Measurements from ENCODE around the gene NDRG2.
A peak's percentile ranks its signal among the peaks of the same experiment; 100 is the strongest.
"Not testable (repeated sequence)": the region's sequence is repeated elsewhere in the genome, so short reads cannot be mapped to it uniquely, and the experiment has no call there.

The NDRG2 gene

DNA sequence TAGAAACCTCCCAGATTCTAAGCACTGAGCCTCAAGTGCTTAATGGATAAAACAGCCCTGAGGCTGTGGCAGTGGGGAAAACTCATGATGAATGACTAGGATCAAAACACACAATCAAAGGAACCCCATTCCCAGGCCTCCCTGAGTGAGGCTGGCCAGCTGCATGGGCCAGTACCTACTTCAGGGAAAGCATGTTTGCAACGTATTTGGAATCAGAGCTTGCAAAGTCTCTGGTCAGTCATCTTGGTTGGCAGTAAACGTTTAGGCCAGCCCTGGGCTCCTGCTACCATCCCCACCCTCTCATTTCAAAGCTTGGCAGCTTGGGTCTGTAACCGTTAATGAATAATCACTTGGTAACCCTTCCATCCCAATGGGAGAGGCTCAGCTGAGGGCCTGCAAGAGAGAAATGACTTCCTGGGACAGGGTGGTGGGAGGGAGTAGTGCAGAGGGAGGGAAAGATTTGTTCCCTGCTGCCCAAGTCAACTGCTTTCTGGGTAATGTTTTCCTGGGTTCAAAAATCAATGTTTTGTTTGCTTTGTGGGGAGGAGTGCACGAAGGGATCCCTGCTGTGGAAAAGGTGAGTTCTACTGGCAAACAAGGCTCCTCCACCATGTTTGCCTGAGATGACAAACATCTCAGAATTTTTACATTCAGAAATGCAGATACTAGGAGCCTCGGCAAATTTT is 30.7 kb upstream of the NDRG2 start:
- DNase-seq (ENCODE audit: low spot score) = no peak

DNA sequence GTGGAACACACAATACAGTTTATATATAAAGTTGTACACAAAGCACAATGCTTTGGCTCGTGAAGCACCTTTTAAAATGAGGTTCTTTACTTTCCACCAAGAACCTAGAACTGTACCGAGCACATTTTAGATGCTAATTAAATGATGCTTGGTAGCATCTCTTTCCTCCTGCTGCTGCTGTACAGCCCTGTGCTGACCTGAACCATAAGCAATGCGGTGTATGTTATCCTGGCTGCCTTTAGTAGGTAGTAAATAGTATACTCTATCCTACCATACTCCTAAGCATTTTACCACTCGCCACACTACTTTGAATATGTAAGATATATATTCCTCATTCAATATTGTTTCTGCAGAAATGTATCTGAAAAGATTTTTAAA is 29.9 kb upstream of the NDRG2 start:
- no peak for DNase-seq (ENCODE audit: low spot score)

DNA sequence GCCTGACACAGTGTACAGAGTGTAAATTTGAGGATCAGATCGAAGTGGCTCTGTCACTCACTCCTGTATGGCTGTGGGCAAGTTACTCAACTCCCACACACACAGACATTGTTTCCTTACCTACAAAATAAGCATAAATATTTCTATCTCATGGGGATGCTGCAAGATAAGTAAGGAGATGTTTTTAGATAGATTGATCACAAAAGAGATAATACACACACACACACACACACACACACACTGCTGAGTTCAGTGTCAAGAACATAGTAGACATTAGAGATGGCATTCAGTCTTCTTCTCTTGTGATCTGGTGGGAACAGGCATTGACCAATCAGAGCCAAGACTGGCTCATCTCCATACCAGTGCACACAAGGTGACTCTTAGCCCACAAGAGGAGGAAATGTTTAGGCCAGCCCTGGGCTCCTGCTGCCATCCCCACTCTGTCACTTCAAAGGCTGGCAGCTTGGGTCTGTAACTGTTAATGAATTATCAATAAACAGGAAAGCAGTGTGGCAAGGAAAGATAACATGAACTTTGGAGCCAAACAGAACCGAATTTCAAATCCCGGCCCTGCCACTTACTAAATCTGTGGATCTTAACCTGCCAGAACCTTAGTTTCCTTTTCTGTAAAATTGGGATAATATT is 29.4 kb upstream of the NDRG2 start:
- DNase-seq (ENCODE audit: low spot score) = no peak

DNA sequence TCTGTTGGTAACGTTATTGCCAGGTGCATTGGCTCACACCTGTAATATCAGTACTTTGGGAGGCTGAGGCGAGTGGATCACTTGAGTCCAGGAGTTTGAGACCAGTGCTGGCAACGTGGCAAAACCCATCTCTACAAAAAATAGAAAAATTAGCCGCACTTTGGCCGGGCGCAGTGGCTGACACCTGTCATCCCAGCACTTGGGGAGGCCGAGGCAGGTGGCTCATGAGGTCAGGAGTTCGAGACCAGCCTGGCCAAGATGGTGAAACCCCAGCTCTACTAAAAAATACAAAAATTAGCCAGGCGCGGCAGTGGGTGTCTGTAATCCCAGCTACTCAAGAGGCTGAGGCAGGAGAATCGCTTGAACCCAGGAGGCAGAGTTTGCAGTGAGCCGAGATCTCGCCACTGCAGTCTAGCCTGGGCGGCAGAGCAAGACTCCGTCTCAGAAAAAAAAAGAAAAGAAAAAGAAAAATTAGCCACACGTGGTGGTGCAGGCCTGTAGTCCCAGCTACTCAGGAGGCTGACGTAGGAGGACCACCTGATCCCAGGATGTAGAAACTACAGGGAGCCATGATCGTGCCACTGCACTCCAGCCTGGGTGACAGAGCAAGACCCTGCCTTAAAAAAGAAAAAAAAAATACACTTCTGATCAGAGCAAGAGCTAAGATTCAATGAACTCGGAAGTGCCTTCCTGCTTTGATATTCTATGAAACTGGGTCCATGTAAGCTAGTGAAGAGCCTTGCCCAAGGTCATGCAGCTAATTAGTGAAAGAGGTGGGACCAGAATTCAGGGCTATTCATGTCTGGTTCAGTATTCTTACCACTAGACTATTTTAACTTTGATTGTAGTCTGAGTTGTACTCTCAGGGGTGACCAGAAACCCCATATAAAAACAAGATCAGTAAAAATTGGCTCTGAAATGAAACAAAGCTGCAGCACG is 28.6 kb upstream of the NDRG2 start:
- no peak for DNase-seq (ENCODE audit: low spot score)

DNA sequence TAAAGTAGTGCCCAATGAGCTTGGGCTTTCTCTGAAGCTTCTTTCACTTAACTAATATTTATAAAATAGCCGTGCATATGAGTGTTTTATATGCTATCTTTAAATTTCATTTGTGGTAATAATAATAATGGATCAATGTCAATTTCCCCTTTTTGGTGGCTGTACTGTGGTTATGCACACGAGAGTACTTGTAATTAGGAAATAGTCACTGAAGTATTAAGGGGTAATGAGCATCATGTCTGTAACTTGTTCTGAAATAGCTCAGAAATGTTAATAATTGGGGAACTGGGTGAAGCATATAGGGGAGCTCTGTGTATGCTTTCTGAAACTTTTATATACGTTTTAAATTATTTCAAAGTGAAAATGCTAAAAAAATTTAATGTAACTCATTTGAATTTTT is 25.7 kb upstream of the NDRG2 start:
- DNase-seq (ENCODE audit: low spot score) = no peak

DNA sequence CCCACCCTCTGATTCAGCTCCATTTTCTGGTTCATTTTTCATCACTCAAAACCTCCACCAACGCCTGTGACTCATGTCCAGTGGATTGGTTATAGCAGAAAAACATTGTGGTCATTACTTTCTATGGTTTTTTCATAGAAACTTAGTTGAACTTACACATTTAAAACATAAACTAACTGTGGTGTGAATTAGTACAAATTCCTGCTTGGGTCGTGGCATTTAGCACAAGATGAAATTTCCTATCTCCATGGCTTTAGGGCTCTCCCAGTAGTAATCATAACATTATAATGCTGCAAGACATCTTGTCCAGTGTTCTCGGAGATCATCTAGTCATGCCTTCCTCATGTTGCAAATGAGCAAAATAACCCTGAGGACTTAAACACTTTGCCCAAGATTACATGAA is 24.4 kb upstream of the NDRG2 start:
- DNase-seq (ENCODE audit: low spot score) = no peak

DNA sequence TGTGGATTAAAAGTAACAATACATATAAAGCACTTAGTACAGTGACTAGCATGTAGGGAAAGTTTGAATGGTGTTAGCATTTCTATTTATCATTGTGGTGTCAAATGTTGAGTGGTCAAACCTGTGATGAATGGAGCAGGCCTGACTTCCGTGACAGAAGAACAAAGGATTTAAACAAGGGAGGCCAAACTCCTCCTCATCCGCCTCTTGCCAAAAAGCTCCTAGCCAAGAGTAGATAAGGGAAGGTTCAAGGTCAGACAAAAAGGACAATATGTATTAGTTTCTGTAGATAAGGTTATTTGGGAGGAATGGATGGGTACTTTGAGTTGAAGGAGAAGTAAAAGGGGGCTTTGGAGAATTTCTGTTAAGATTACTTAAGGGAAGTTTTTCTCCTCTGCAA is 23.8 kb upstream of the NDRG2 start:
- DNase-seq (ENCODE audit: low spot score) = no peak

DNA sequence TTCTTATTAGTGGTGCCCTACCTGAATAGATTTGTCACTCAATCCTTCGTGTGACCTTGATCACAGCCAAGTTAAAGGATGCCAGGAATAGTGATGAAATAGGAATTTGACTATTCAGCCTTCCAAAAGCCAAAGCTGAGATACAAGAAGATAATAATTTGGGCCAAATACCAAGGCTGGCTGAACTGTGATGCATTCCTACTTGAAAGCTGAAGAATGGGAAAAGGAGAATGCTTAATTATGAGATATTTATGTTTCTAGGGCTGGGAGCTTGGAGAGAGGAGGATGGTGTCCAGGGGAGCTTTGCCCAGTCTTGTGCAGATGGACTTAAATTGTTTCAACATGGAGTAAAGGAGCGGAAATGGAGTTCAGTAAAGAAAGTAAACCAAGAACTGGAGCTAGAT is 22.5 kb upstream of the NDRG2 start:
- no peak for DNase-seq (ENCODE audit: low spot score)

DNA sequence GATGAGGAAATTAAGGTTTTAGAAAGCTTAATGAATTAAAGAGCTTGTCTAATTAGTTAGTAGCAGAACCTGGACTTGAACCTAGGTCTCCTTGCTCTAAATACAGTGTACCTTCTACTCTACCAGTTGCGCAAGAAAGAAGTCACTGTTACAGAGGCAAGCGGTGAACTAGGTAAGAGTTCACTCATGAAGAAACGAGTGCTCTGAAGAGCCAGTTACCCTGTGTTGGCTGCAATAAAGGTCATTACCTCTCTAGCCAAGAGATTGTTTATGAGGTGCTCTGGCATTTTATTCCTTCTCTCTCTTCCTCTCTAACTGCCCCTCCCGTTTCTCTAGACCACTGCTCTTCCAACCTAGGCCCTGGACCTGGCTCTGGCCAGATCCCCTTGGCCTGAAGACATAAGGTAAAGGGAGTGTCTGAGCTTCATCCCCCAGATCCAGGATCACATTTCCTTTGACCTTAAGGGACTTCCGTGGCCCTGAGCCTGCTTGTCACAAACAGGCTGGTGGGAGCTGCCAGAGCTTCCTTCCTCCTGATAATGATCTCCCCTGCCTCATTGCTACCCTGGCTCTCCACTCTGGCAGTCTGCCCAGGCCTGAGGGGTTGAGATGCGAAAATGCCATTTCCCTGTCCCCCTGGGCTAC is 19.2 kb upstream of the NDRG2 start:
- no peak for DNase-seq (ENCODE audit: low spot score)

DNA sequence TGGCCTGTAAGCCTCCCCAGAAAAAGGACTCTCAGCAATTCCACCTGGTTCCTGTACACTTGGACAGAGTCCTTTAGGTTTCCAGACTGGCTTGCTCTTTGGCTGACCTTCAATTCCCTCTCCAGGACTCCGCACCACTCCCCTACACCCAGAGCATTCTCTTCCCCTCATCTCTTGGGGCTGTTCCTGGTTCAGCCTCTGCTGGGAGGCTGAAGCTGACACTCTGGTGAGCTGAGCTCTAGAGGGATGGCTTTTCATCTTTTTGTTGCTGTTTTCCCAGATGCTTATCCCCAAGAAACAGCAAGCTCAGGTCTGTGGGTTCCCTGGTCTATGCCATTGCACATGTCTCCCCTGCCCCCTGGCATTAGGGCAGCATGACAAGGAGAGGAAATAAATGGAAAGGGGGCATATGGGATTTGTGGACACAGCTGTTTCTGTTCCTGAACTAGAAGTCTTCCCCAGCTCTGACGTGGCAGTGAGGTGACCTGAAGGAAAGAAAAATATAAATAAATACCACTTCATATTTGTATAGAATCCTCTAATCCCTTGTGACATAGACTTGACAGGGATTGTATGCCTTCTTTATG is 18.6 kb upstream of the NDRG2 start:
- DNase-seq (ENCODE audit: low spot score) = no peak

DNA sequence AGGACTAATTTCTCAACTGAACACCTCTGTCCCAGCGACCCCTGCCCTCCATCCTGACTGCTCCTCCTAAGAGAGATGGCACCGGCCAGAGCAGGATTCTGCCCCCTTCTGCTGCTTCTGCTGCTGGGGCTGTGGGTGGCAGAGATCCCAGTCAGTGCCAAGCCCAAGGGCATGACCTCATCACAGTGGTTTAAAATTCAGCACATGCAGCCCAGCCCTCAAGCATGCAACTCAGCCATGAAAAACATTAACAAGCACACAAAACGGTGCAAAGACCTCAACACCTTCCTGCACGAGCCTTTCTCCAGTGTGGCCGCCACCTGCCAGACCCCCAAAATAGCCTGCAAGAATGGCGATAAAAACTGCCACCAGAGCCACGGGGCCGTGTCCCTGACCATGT is 18.1 kb upstream of the NDRG2 start:
- DNase-seq (ENCODE audit: low spot score) = no peak

DNA sequence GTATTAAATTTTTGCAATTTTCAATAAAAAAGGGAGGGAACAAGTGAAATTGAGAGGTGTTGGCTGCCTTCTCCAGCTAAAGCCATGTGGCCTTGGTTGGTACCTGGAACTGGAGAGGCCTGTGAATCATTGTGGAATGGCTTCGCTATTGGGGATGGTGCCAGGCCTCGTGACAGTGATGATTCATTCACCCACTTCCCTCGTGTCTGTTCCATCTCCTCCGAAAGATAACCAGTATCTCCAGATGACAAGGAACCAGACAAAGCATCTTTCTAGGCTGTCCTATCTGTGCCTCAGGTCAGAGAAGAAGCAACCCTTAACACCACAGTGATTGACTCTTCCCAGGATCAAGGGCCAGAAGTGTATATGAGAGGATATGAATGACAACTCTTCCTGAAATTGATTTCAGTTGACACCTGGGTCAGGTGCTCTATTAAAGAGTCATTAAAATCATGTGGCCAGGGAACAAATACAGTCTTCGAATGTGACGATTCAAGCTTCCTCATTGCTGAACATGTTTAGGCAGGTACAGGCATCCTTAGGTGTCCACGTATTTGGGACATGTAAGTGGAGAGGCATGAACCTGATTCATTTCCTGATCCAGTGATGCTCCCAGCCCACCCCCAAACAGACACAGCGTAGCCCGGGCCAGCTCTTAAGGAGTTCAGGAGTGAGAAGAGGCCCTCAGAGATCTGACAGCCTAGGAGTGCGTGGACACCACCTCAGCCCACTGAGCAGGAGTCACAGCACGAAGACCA is 17.0 kb upstream of the NDRG2 start, which contains the start of gene RNASE7:
TSS of gene RNASE7 (plus strand) at position 687 of the 758 bp plus-strand sequence. CDS start 631 bp downstream, outside the sequence.
- no peak for DNase-seq (ENCODE audit: low spot score)

DNA sequence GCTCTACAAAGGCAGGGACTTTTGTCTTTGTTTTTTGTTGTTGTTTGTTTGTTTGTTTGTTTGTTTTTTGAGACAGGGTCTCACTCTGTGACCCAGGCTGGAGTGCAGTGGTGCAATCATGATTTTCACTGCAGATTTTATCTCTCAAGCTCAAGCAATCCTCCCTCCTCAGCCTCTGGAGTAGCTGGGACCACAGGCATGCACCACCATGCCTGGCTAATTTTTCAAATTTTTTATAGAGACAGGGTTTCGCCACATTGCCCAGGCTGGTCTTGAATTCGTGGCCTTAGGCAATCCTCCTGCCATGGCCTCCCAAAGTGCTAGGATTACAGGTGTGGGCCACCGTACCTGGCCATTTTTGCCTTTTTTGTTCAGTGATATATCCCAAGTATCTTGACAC is 16.1 kb upstream of the NDRG2 start:
- not testable (repeated sequence) for DNase-seq (ENCODE audit: low spot score)

DNA sequence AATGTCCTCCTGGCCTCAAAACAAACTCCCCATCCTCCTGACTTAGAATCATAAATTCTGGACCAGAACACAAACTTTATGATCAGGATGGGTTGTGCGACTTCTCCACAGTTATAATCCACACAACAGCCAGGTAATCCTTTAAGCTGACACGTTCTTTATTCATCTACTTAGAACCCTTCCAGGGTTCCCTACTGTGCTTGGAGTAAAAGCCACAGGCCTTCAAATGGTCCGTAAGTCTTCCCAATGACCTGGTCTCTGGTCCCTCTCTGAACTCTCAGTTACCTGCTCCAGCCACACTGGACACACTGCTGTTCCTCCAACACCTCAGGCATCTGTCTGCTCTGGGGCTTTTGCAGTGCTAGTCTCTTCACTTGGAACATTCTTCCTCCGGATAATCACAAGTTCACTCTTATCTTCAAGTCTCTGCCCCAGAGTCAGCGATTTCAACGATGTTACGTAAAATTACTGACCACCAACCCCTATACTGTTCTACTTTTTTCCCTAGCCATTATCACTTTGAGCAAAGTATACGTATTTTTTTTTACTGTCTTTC is 15.6 kb upstream of the NDRG2 start:
- no peak for DNase-seq (ENCODE audit: low spot score)

DNA sequence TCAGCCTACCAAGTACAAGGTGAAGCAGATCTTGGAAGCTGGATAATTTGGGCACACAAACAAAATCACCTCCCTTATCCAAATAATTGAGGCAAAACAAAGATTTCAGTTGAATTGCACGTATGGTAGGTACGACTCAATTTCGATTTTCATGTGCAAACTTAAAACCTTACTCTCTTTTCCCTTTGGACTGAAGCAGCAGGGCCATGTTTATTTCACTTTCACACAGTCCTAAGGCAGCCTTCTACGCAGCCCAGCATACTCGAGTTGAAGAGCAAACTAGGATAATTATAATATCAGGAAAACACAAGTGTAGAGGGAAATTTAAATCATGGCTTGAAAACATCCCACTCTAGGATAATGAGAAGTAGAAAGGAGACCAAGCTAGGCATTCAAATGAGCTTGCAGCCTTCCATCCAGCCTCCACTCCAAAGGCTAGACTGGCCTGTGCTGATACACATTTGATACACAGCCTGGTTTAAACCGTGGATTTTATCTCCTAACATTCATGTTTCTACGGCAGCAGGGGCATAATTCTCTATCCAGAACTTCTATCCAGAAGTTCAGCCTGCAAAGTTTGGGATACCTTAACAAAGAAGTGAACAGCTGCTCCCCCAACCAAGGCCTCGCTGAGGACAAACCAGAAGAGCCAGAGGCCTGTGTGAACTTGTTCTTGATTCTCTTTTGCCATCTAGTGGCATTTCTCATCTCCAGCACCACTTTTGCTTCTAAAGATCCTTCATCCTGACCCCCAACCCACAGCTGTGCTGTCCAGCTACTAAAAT is 14.9 kb upstream of the NDRG2 start:
- DNase-seq (ENCODE audit: low spot score) = peak; percentile 64

DNA sequence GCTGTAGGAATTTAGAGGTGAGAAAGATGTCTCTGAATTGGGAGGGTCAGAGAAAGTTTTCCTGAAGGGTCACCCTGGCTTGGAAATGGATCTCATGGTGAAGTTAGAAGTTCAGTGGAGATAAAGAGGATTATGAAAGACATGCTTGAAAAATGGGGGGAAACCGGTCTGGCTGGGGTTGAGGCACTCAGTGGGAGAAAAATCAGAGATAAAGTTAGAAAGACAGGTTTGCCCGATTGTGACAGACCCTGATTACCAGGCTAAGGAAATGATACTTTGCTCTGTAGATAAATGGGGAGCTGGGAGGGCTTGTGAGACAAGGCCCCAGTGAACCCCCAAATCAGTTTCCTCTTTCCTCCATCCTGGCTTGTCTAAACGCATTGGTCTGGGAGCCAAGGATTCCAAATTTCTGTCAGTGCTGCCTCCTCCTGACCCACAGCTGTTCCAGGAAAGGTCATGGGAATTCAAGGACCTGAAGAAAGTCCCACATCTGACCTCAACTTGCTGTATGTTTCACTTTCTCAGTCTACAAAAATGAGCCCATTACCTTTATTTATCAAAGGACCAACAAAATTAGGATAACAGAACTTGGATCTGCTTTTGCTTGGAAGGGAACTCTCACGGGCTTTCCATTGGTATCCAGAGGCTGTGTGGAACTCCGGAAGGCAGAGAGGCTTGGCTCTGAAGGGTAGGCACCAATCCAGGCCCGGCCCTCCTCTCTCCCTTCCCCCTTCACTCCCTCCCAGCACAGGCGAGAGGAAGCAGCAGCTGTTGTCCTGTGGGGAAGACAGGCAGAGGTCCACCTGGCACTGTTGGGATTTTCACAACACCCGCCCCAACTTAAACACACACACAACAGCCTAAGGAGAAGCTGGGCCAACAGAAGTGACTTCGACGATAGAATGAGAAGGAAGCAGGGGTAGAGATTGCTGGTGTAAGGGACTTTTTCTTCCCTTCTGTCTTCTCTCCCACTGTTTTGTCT is 13.9 kb upstream of the NDRG2 start:
- no peak for DNase-seq (ENCODE audit: low spot score)

DNA sequence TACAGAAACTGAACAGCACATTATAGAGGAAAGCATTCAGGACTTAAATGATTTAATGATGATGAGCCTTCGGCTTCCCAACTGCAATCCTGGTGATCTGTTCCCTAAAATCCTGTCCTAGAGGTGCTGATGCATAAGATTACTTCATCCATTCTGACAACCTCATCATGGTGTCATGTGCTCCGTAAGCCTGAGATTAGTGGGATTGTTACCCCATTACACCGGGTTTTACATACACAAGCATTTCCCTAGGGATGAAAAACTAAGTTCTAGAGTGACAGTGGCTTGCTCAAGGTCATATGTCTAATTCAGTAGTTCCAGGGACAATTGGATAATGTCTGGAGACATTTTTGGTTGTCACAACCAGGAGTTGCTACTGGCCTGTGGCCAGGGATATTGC is 12.3 kb upstream of the NDRG2 start:
- DNase-seq (ENCODE audit: low spot score) = no peak

DNA sequence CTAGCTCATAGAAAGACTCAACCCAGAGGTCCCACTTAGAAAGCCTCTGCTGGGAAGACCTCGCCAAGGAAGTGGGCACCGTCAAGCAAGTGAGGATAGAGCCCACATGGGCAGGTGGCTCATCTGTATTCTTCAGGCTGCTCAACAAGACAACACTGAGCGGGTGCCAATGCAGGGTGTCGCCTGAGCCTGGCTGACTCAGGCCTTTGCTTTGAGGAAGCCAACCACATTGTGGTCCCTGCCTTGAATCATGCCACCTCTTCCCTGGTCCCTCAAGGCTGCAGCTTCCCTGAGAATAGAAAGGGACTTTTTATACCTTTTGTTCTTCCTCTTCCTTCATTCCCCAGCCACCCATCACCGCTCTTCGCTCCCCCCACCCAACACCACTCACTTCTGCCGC is 11.9 kb upstream of the NDRG2 start:
- no peak for DNase-seq (ENCODE audit: low spot score)

DNA sequence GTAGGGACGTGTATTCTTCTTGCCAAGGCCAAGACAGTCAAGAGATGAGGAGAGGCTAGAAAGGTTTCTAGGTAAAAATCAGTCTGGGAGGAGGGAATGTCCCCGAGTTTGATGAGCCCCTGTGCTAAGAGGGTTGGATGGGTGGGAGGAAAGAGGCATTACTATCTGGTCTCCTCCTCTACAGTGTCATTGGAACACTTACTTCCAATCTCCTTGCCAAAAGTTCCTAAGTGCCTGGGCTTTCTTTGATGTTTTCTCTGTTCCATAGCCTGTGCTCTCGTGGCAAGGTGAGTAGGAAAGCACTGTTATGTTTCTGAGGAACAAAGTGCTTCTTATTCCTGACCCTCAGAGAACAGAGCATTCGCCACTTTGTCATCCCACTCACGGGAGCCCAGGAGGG is 9.8 kb upstream of the NDRG2 start, which contains the start of gene RNASE13:
TSS of gene RNASE13 (minus strand) at position 101 of the 400 bp plus-strand sequence. CDS start 519 bp downstream, outside the sequence.
- no peak for DNase-seq (ENCODE audit: low spot score)

Data from NAMALWA (cell line).